NCI-H2196 treated with DMSO at 0.1 percent for 48 hours (cell line): ENCODE results near the gene MRPS26.
A peak's percentile ranks its signal among the peaks of the same experiment; 100 is the strongest.
"Not testable (repeated sequence)": the region's sequence is repeated elsewhere in the genome, so short reads cannot be mapped to it uniquely, and the experiment has no call there.

Experiments
- DNase-seq: peaks from one replicate; lab custom pipeline; 2025; ENCODE audit not compliant: unreplicated experiment; lab: John Stamatoyannopoulos, UW

The MRPS26 gene

GRCh38 chr20:3045816-3046676 is at the start of gene MRPS26:
TSS of gene MRPS26 (plus strand) at chr20:3046052. CDS start at chr20:3046069, 17 bp downstream.
- DNase-seq = peak; percentile 83

- DNase-seq = no peak
Measured at GRCh38 chr20:2998728-2999127, 47.1 kb upstream of the MRPS26 start.

GRCh38 chr20:3000852-3001523 is 44.9 kb upstream of the MRPS26 start:
- peak; percentile 25 for DNase-seq

- DNase-seq = no peak
Measured at GRCh38 chr20:3003416-3003815, 42.4 kb upstream of the MRPS26 start.

DNA sequence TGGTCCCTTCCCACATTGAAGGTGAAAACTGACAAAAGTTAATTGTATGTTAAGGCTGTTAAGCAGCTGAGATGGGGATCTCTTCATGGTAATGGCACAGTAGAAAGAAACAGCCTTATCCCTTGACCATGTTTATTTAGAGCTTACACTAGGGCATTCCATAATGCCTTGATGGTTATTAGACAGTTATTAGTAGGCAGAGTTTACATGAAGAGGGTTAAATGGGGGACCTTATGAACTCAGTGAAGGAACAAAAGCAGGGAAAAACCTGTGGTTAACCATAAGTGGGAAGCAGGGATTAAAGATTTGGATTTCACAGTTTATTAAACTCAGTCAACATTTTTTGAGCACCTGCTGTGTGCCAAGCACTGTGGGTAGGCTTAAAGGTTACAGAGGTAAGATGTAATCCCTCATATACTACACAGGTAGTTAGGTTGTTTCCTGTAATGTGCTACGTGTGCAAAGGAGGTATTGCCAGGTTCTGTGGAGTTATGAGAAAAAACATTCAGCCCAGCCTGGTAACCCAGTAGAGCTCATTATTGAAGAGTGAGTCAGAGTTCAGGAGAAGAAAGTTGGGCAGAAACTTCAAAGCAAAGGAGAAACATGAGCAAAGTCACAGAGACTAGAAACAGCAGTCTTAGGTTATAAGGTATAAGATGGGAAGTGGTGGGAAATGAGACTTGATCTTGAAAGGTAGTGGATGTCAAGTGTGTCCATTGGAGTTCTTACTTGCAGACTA is 34.7 kb upstream of the MRPS26 start:
- no peak for DNase-seq

GRCh38 chr20:3011752-3012151 is 34.1 kb upstream of the MRPS26 start:
- DNase-seq = no peak

DNA sequence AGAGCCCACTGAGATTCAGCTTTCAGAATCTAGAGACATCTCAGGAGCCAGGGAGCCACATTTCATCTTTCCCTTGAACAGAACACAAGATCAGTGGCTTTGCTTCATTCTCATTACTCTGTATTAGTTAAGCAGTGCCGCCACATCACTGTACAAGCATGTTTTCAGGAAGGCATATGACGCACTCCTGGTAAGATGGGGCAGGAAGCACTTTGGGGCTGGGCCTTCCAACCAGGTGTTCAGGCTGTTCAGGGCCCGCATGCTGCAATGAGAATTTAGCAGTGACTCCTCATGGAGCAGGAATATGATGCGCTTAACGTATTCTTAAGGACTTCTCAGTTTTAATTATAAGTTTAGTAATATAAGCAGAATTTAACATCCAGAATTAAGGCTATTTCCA is 32.1 kb upstream of the MRPS26 start:
- DNase-seq = no peak

DNA sequence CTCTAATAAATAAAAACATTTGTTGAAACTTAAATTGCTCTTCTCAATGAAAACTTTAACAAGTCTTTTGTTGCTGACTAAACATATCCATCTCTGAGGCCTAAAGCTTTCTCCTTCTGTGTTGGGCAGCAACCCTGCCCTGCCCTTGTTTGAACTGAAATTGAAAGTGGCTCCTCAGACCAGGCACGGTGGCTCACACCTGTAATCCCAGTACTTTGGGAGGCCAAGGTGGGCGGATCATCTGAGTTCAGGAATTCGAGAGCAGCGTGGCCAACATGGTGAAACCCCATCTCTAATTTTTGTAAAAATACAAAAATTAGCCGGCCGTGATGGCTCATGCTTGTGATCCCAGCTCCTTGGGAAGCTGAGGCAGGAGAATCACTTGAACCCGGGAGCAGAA is 31.7 kb upstream of the MRPS26 start:
- no peak for DNase-seq

GRCh38 chr20:3014662-3015061 is 31.2 kb upstream of the MRPS26 start:
- DNase-seq = no peak

DNA sequence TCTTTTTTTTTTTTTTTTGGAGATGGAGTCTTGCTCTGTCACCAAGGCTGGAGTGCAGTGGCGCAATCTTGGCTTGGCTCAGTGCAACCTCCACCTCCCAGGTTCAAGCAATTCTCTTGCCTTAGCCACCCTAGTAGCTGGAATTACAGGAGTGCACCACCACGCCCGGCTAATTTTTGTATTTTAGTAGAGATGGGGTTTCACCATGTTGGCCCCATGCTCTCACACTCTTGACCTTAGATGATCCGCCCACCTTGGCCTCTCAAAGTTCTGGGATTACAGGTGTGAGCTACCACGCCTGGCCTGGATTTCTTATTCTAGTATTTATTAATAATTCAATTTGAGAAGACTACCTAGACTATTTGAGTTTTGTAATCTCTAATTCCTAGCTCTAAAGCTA is 30.6 kb upstream of the MRPS26 start:
- DNase-seq = not testable (repeated sequence)

DNA sequence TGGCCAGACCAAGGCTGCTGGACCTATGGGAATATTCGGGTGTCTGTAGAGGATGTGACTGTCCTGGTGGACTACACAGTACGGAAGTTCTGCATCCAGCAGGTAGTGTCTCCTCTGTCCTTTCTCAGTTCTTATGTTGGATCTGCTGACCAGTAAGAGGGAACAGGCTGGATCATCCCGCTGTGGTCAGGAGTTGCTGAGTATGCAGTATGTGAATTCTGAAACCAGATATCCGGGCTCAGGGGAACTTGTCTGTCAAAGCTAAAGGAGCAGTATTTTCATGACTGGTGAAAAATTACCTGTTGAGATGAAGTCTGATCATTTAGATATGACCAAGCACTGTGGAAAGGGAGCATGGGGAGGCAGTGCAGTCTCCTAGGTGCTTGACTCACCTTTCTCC is 24.5 kb upstream of the MRPS26 start:
- no peak for DNase-seq

DNA sequence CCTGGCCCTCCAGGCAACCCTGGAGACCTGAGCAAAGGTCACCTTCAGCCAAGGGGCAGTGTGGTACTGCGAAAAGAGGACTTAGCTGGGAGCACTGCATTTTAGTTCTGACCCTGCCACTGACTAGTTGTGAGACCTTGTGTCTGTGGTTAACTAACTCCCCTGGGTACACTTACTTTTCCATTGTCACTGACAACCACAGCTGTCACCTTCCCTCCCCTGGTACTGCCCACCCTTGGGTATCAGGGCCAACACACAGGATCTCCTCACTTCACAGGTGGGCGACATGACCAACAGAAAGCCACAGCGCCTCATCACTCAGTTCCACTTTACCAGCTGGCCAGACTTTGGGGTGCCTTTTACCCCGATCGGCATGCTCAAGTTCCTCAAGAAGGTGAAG is 24.1 kb upstream of the MRPS26 start:
- DNase-seq = no peak

DNA sequence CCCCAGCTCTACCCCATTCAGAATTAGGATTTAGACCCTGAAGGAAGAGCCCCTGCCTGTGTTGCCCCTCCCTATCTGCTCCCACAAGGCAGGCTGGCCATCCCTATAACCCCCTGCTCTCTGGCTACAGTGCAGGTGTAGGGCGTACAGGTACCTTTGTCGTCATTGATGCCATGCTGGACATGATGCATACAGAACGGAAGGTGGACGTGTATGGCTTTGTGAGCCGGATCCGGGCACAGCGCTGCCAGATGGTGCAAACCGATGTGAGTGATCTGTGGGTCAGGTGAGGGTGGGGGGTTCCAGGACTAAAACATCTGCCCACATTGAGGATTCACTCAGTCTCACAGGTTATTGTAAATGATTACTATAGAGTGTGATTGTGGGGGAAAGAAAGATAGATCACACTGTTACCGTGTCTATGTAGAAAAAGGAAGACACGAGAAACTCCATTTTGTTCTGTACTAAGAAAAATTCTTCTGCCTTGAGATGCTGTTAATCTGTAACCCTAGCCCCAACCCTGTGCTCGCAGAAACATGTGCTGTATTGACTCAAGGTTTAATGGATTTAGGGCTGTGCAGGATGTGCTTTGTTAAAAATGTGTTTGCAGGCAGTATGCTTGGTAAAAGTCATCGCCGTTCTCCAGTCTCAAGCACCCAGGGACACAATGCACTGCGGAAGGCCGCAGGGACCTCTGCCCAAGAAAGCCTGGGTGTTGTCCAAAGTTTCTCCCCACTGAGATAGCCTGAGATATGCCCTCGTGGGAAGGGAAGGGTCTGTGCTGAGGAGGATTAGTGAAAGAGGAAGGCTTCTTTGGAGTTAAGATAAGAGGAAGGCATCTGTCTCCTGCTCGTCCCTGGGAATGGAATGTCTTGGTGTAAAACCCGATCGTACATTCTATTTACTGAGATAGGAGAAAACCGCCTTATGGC is 23.0 kb upstream of the MRPS26 start:
- not testable (repeated sequence) for DNase-seq

DNA sequence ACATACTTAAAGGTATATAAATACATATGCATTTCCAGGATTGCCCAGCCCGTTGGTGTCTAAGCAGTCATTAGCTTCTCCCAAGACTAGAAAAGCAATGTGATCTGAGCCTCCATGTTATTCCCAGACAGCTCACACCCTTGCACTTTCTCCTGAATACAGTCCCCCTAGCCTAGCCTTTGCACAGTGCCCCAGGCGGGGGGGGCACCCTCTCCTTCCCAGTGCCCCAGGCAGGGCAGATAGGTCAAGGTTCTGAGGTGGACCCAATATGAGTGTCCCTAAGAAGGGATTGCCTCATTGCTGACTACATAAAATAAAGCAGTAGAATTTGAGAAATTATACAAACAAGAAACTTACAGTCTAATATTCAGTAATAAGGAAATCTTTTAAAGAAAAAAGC is 17.9 kb upstream of the MRPS26 start:
- no peak for DNase-seq

DNA sequence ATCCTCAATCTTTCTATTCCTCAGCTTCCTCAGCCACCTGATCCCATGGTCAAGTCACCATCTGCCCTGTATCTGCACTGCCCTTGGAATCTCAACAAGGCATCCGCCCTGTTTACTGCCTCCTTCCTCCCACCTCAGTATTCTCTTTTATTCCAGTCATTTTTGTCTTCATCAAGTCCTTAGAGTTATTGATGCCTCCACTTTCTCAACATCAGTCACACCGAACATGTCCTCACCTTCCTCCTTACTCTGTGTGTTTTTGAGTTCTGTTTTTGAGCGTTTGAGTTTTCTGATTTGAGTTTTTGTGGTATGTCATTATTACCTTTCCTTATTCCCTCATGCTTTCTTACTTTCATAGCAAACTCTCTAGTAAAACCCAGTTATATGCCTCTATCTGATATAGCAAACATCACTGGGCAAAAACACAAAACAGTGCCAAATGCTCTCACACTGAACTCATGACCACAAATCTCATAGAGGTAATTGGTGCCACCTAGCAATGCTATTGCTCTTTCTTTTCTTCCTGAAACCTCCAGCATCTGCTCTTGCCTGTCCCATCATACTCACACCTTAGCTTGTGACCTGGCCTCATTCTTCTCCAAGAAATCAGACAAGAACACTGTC is 14.2 kb upstream of the MRPS26 start:
- DNase-seq = no peak

DNA sequence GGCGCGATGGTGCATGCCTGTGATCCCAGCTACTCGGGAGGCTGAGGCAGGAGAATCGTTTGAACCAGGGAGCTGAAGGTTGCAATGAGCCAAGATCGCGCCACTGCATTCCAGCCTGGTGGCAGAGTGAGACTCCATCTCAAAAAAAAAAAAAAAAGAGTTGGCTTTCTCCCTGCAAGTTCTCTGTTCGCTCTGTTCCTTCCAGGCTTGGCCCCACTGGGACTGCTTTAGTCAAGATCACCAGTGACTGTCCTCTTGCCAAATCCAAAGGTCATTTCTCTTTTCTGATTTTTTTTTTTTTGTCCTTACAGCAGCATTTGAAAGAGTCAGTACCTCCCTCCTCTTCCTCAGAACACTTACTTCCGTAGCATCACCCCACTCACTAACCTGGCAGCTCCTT is 13.2 kb upstream of the MRPS26 start:
- no peak for DNase-seq

DNA sequence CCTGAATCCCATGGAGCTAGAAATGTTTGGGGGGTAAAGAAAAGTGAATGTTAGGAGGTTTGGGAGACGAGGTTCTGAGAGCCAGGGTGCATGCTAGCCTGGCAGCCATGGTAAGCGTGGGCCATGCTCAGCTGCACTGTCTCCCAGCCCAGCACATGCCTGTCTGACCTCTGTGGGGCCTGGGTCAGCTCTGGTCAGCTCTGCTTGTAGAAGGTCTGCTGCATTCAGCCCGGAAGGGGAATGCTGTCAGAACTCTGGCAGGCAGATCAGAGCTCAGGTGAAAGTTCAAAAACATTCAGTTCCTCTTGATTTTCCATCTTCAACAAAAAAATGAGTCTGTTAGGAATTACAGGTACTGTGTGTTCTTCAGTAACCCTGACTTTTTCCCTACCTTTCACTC is 8.2 kb upstream of the MRPS26 start:
- DNase-seq = no peak

DNA sequence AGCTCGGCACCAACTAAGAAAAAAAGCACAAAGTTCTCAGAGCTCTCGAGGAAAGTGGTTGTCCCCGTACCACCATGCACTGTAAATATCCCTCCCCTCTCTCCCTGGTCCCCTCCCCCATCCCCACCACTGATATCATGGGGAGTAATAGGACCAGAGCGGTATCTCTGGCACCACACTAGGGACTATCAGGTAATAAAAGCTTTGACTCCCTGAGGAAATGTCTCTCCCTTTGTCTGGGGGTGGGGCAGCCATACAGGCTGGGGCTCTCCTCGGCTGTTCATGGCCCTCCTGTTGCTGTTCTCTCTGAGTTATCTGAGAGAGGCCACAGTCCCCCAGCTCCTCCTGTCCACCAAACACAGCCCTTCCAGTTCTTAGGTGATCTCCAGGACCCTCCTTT is 7.4 kb upstream of the MRPS26 start:
- no peak for DNase-seq

- no peak for DNase-seq
Measured at GRCh38 chr20:3039426-3039825, 6.4 kb upstream of the MRPS26 start.

GRCh38 chr20:3040086-3040485 is 5.8 kb upstream of the MRPS26 start:
- no peak for DNase-seq
